ENCODE measurements around the gene EXOC8.

Gene EXOC8

GRCh38 chr1:231313661-231314060 is 24.0 kb downstream of the EXOC8 start:
- no peak for DNase-seq (ENCODE audit: low read depth)
- TF ChIP-seq, protein P1, sequence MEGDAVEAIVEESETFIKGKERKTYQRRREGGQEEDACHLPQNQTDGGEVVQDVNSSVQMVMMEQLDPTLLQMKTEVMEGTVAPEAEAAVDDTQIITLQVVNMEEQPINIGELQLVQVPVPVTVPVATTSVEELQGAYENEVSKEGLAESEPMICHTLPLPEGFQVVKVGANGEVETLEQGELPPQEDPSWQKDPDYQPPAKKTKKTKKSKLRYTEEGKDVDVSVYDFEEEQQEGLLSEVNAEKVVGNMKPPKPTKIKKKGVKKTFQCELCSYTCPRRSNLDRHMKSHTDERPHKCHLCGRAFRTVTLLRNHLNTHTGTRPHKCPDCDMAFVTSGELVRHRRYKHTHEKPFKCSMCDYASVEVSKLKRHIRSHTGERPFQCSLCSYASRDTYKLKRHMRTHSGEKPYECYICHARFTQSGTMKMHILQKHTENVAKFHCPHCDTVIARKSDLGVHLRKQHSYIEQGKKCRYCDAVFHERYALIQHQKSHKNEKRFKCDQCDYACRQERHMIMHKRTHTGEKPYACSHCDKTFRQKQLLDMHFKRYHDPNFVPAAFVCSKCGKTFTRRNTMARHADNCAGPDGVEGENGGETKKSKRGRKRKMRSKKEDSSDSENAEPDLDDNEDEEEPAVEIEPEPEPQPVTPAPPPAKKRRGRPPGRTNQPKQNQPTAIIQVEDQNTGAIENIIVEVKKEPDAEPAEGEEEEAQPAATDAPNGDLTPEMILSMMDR (IDR thresholded peaks at IDR 0.05; ENCODE audit: control insufficient read depth, insufficient read depth, low read depth, low read length, missing control alignments): no peak
- no peak overlapping the region for H3K4me3 ChIP-seq (ENCODE audit: control insufficient read depth, low read depth, low read length)

DNA sequence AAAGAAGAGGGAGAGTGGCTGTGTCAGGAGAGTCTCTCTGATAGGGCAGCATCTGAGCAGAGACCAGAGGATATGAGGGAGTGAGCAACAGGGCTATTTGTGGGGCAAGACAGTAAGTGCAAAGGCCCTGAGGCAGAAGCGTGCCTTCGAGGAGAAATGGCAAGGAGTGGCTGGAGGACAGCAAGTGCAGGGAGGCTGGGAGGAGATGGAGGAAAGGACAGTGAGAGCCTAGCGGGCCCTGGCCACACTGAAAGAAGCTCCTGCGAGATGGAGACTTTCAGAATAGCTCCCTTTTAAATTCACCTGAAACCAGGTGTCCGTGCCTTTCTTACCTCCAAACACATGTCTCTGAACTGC is 25.2 kb downstream of the EXOC8 start:
- TF ChIP-seq, protein P1 (IDR thresholded peaks at IDR 0.05; ENCODE audit: control insufficient read depth, insufficient read depth, low read depth, low read length, missing control alignments): no peak
- no peak overlapping the region for H3K4me3 ChIP-seq (ENCODE audit: control insufficient read depth, low read depth, low read length)
- no peak for DNase-seq (ENCODE audit: low read depth)

- no peak for DNase-seq (ENCODE audit: low read depth)
- TF ChIP-seq, protein P1 (IDR thresholded peaks at IDR 0.05; ENCODE audit: control insufficient read depth, insufficient read depth, low read depth, low read length, missing control alignments): no peak
- no peak overlapping the region for H3K4me3 ChIP-seq (ENCODE audit: control insufficient read depth, low read depth, low read length)
Measured at GRCh38 chr1:231311720-231312431, 25.8 kb downstream of the EXOC8 start.

GRCh38 chr1:231310391-231310934 is 27.2 kb downstream of the EXOC8 start:
- no peak for DNase-seq (ENCODE audit: low read depth)
- H3K4me3 ChIP-seq (ENCODE audit: control insufficient read depth, low read depth, low read length): no peak overlapping the region
- TF ChIP-seq, protein P1 (IDR thresholded peaks at IDR 0.05; ENCODE audit: control insufficient read depth, insufficient read depth, low read depth, low read length, missing control alignments): no peak

DNA sequence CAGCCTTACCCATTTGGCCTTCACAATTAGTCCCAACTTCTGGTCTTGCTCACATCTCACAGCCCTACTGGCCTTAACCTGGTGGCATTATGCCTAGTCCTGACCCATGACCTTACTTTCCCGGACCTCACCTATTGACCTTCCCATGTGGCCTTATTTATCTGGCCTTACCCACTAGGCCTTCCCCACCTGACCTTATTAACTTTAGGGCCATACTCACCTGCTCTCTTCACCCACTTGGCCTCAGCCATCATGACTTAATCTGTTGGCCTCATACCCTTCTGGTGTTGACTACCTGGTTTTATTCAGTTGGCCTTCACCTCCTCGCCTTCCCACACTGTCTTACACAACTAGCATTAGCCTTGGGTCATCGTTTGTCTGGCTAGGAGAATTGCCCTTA is 35.7 kb downstream of the EXOC8 start:
- no peak overlapping the region for H3K4me3 ChIP-seq (ENCODE audit: control insufficient read depth, low read depth, low read length)
- TF ChIP-seq, protein P1 (IDR thresholded peaks at IDR 0.05; ENCODE audit: control insufficient read depth, insufficient read depth, low read depth, low read length, missing control alignments): no peak
- DNase-seq (ENCODE audit: low read depth): no peak

DNA sequence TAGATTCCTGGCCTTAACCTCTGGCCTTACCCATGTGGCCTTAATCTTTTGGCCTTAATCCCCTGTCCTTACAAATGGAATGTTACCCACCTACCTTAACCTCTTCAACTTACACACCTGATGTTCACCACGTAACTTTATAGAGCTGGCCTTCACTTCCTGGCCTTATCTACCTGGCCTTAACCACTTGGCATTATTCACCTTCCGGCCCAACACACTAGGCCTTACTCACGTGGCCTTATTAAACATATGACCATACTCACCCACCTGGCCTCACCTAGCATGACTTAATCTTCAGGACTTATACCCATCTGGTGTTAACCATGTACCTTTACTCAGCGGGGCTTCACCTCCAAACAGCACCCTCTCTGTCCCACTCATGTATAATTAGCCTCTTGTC is 41.7 kb downstream of the EXOC8 start:
- H3K4me3 ChIP-seq (ENCODE audit: control insufficient read depth, low read depth, low read length): no peak overlapping the region
- no peak for DNase-seq (ENCODE audit: low read depth)
- TF ChIP-seq, protein P1 (IDR thresholded peaks at IDR 0.05; ENCODE audit: control insufficient read depth, insufficient read depth, low read depth, low read length, missing control alignments): no peak

Measured in AG09309 (cell line).